ENCODE data around the gene NLRP3.

GRCh38 chr1:247368490-247369145, 47.4 kb upstream of the NLRP3 start:
- no peak for TF ChIP-seq POLR2AphosphoS5 (IDR thresholded peaks at IDR 0.05; ENCODE audit: borderline replicate concordance, low read depth, low read length)
- no peak for TF ChIP-seq EZH2 (IDR thresholded peaks at IDR 0.05)
- no peak for TF ChIP-seq FOXP2 (optimal IDR thresholded peaks at IDR 0.05; ENCODE audit: control extremely low read depth, extremely low read length, insufficient read depth)
